ENCODE measurements around the gene ZSWIM5.
"Not testable (repeated sequence)": the region's sequence is repeated elsewhere in the genome, so short reads cannot be mapped to it uniquely, and the experiment has no call there.

Gene ZSWIM5

GRCh38 chr1:45122724-45123123 lies 83.7 kb downstream of the ZSWIM5 start:
- CTCF ChIA-PET, result no interaction called here
- TF ChIP-seq CTCF (IDR thresholded peaks at IDR 0.05; ENCODE audit: insufficient read depth, low read length, missing control alignments), result no peak
- no peak for DNase-seq (ENCODE audit: low read depth, low spot score)
- POLR2A ChIA-PET, result no interaction called here
- no peak overlapping the region for H3K4me3 ChIP-seq (ENCODE audit: low read depth, low read length)

- ChIA-PET CTCF (no interaction called here), POLR2A (no interaction called here)
- H3K4me3 ChIP-seq (ENCODE audit: low read depth, low read length), result no peak overlapping the region
- DNase-seq (ENCODE audit: low read depth, low spot score), result no peak
- TF ChIP-seq CTCF (IDR thresholded peaks at IDR 0.05; ENCODE audit: insufficient read depth, low read length, missing control alignments), result no peak
Measured at GRCh38 chr1:45117766-45118165, 88.6 kb downstream of the ZSWIM5 start.

- no peak overlapping the region for H3K4me3 ChIP-seq (ENCODE audit: low read depth, low read length)
- CTCF ChIA-PET, result no interaction called here
- no peak for DNase-seq (ENCODE audit: low read depth, low spot score)
- POLR2A ChIA-PET, result no interaction called here
- no peak for TF ChIP-seq CTCF (IDR thresholded peaks at IDR 0.05; ENCODE audit: insufficient read depth, low read length, missing control alignments)
Measured at GRCh38 chr1:45116820-45117219, 89.6 kb downstream of the ZSWIM5 start.

GRCh38 chr1:45116340-45116739 lies 90.1 kb downstream of the ZSWIM5 start:
- H3K4me3 ChIP-seq (ENCODE audit: low read depth, low read length), result no peak overlapping the region
- DNase-seq (ENCODE audit: low read depth, low spot score), result no peak
- no peak for TF ChIP-seq CTCF (IDR thresholded peaks at IDR 0.05; ENCODE audit: insufficient read depth, low read length, missing control alignments)
- CTCF ChIA-PET, result no interaction called here
- POLR2A ChIA-PET, result no interaction called here

GRCh38 chr1:45115198-45115597 lies 91.2 kb downstream of the ZSWIM5 start:
- DNase-seq (ENCODE audit: low read depth, low spot score); POLR2A ChIA-PET; CTCF ChIA-PET: not testable (repeated sequence)

GRCh38 chr1:45112661-45113060 lies 93.7 kb downstream of the ZSWIM5 start:
- ChIA-PET CTCF (no interaction called here), POLR2A (no interaction called here)
- no peak for DNase-seq (ENCODE audit: low read depth, low spot score)

More at GRCh38 chr1:45115198-45115597, 91.2 kb downstream of the ZSWIM5 start:
- H3K4me3 ChIP-seq (ENCODE audit: low read depth, low read length), result not testable (repeated sequence)

More at GRCh38 chr1:45112661-45113060, 93.7 kb downstream of the ZSWIM5 start:
- no peak for TF ChIP-seq CTCF (IDR thresholded peaks at IDR 0.05; ENCODE audit: insufficient read depth, low read length, missing control alignments)
- H3K4me3 ChIP-seq (ENCODE audit: low read depth, low read length), result no peak overlapping the region
